Dendritic cell treated with granulocyte-macrophage colony-stimulating factor and Interleukin-4, amounts not matched to agents 40 ng/mL and 50 ng/mL, for 4 days (primary cell): ENCODE results near the gene GCSAM.
A peak's percentile ranks its signal among the peaks of the same experiment; 100 is the strongest.

ENCODE experiments used
- H3K27ac Mint-ChIP-seq: one replicate; pipeline ENCODE4 v1.8.0; 2022; ENCODE audit warnings: mild to moderate bottlenecking, mixed read lengths
- H3K27me3 Mint-ChIP-seq: one replicate; pipeline ENCODE4 v1.8.0; 2022; ENCODE audit warnings: mild to moderate bottlenecking, mixed read lengths
- H3K36me3 Mint-ChIP-seq: one replicate; pipeline ENCODE4 v1.8.0; 2022; ENCODE audit warnings: low read depth, mixed read lengths
- H3K4me1 Mint-ChIP-seq: one replicate; pipeline ENCODE4 v1.8.0; 2022; ENCODE audit warnings: low read depth, mixed read lengths
- H3K4me3 Mint-ChIP-seq: one replicate; pipeline ENCODE4 v1.8.0; 2022; ENCODE audit warnings: mild to moderate bottlenecking, moderate library complexity, mixed read lengths
- H3K9me3 Mint-ChIP-seq: one replicate; pipeline ENCODE4 v1.8.0; 2022; ENCODE audit warnings: mixed read lengths
- intact Hi-C: fragments of 100-400 bp; cut with micrococcal nuclease; formaldehyde crosslinking; loops from one replicate; pipeline ENCODE4 v1.15.0; 2022

The GCSAM gene

DNA sequence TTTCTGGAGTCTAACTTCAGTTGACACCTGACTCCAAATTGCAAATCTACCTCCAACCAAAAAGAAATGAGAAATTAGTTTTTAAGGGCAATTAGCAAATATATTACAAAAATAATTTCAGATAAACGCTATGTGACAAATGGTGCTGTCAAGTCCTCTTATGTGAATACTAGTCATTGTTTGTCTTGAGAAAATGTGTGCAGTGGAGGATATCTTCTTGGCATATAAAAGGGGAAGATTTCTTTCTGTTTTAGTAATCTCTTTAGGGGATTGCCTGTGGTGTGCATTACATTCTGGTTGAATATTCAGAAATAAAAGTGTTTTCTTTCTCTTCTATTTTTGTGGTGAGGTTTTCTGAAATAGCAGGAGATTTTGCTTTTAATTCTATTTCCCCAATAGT lies 3.0 kb upstream of the GCSAM start:
- Mint-ChIP-seq H3K36me3 (no peaks in the 10 kb centered on the region), H3K27ac (no peak overlapping the region), H3K4me3 (no peak overlapping the region), H3K27me3 (no peaks in the 10 kb centered on the region), H3K4me1 (peaks cover 33% of the 10 kb centered on the region), H3K9me3 (no peaks in the 10 kb centered on the region)
- intact Hi-C loops = loop anchor here (5.0 kb wide), 2 partner anchors 381 to 396 kb away; no protein-coding TSS in a partner anchor

DNA sequence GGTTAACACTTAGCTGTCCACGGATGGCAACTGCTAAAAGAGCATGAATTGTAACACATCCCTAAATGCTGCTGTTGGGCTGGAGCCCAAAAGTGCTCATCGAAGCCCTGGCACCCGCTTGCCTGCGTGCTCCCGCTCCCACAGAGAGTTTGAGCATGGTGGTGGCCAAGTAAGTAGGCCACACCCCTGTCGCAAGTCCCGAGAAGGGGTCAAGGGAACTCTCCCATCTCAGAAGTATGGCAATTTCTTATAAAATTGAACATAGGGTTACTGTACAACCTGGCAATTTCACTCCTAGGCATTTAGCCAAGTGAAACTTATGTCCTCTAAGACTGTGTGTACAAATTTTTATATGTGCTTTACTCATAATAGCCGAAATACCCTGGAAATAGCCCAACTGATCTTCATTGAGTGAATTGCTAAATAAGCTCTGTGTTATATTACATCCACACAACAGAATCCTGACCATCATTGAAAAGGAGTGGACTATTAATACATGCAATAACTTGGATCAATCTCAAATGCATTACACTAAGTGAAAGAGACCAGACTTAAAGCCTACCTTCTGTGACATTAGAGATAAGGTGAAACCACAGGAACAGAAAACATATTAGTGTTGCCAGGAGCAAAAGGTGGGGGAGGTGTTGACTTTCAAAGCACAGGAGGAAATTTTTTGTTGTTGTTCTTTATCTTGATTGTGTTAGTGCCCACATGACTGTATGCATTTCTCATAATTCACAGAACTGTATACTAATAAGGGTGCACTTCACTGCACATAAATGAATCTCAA lies 1.5 kb upstream of the GCSAM start:
- H3K36me3 Mint-ChIP-seq = no peaks in the 10 kb centered on the region
- H3K27me3 Mint-ChIP-seq = no peaks in the 10 kb centered on the region
- H3K9me3 Mint-ChIP-seq = no peaks in the 10 kb centered on the region
- H3K27ac Mint-ChIP-seq = no peak overlapping the region
- peaks cover 34% of the 10 kb centered on the region for H3K4me1 Mint-ChIP-seq
- no peak overlapping the region for H3K4me3 Mint-ChIP-seq
- intact Hi-C loops = loop anchor here (5.0 kb wide), 2 partner anchors 383 to 398 kb away; no protein-coding TSS in a partner anchor

DNA sequence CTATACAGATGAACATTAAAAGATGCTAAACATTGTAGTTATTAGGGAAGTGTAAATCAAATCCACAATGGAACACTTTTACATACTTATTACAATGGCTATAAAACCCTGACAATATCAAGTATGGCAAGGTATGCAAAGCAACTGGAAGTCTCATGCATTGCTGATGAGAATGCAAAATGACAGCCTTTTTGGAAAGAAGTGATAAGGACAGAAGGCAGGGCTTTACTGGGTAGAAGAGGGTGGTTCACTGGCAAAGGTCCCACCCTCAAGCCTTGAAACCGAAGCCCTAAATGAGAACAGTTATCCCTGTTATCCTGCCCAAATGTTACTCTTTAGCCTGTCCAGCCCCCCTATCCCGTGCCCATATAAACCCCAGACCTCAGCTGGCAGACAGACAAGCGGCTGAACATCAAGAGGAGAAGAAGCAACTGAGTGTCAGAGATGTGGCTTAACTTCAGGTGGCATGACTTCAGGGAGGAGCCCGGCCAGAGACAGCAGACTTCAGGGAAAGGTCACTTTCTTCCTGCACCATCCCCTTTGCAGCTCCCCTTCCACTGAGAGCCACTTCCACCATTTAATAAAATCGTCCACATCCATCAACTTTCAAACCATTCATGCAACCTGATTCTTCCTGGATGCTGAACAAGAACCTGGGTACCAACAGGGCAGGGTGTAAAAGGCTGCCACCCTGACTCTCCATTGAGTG lies 732 bp upstream of the GCSAM start:
- Mint-ChIP-seq H3K4me3 (no peak overlapping the region), H3K9me3 (no peaks in the 10 kb centered on the region), H3K27ac (peak overlapping the region; percentile 77), H3K36me3 (no peaks in the 10 kb centered on the region), H3K27me3 (no peaks in the 10 kb centered on the region), H3K4me1 (peaks cover 42% of the 10 kb centered on the region)
- intact Hi-C loops = no loop called here

DNA sequence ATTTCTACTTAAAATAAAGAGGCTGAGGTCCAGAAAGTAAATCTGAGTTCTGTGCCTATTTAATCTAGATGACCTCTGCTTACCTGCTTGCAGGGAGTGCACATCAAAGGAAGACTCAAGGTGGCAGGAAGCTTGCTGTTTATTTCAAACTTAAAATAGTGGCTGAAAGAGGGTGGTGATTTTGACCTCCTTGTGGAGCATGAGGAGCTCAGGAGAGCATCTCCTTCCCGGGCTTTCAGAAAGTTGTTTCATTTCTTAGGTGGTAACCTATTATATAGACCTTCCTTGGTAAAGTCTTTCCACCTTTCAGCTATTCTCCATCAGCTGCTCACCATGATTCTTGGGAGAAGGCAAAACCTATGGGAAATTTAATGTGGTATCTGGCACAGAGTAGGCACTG lies 494 bp downstream of the GCSAM start:
- Mint-ChIP-seq H3K4me1 (peaks cover 36% of the 10 kb centered on the region), H3K36me3 (no peaks in the 10 kb centered on the region), H3K4me3 (no peak overlapping the region), H3K9me3 (no peaks in the 10 kb centered on the region), H3K27ac (peak overlapping the region; percentile 77), H3K27me3 (no peaks in the 10 kb centered on the region)
- intact Hi-C loops = no loop called here

DNA sequence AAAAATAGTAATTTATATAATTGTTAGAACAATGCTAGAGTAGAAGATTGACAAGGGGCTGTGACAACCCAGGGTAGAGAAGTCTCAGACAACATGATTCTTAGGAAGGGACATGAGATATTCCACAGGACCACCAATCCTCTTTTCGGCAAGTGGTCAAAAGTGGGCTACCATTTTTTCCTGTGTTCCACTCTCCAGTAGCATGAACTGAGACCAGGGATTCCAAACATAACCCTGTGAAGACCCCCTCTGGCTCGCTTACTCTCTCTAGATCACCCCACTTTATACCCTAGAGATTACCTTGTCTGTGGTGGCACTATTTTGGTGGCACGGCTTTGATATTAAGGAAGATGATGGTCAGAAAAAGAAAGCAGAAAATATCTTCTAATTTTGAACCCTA lies 960 bp downstream of the GCSAM start:
- H3K9me3 Mint-ChIP-seq = no peaks in the 10 kb centered on the region
- no peaks in the 10 kb centered on the region for H3K36me3 Mint-ChIP-seq
- H3K27ac Mint-ChIP-seq = no peak overlapping the region
- intact Hi-C loops = no loop called here
- no peaks in the 10 kb centered on the region for H3K27me3 Mint-ChIP-seq
- H3K4me1 Mint-ChIP-seq = peaks cover 31% of the 10 kb centered on the region
- H3K4me3 Mint-ChIP-seq = no peak overlapping the region

DNA sequence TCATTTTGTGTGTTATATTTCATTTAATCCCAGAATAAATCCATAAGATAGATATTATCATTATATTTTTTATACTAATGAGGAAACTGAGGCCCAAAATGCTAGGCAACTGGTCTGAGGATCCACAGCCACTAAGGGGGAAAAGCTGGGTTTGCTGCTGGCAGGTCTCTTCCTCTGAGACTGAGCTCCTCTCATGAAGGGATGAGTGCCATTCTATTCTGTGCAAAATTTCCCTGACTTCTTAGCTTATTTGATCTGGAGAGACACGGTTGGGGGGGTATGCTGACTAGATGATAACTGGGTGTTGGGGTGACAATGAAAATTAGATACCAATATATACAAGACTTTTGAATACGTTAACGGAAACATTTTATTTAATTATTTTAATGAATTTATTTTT lies 1.9 kb downstream of the GCSAM start:
- Mint-ChIP-seq H3K4me3 (no peak overlapping the region), H3K9me3 (no peaks in the 10 kb centered on the region), H3K4me1 (peaks cover 35% of the 10 kb centered on the region), H3K36me3 (no peaks in the 10 kb centered on the region), H3K27me3 (no peaks in the 10 kb centered on the region), H3K27ac (no peak overlapping the region)
- intact Hi-C loops = no loop called here

DNA sequence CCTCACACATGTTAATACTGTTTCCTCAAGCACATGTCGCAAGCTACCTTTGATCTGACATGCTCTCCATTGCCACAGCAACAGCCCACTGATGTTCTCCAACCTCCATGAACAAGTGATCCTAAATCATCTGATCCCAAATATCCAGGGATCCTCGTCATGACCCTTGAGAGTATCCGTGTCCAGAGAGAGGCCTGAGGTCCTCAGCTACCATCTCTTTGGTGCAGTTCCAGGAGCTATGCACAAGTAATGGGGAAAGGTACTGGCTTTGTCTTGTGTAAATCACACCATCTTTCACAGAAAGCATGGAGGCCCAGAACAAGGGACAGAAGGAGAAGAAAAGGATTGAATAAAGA lies 2.4 kb downstream of the GCSAM start:
- H3K27ac Mint-ChIP-seq = no peak overlapping the region
- H3K27me3 Mint-ChIP-seq = no peaks in the 10 kb centered on the region
- no peaks in the 10 kb centered on the region for H3K36me3 Mint-ChIP-seq
- peaks cover 36% of the 10 kb centered on the region for H3K4me1 Mint-ChIP-seq
- H3K4me3 Mint-ChIP-seq = no peak overlapping the region
- intact Hi-C loops = no loop called here
- H3K9me3 Mint-ChIP-seq = no peaks in the 10 kb centered on the region

DNA sequence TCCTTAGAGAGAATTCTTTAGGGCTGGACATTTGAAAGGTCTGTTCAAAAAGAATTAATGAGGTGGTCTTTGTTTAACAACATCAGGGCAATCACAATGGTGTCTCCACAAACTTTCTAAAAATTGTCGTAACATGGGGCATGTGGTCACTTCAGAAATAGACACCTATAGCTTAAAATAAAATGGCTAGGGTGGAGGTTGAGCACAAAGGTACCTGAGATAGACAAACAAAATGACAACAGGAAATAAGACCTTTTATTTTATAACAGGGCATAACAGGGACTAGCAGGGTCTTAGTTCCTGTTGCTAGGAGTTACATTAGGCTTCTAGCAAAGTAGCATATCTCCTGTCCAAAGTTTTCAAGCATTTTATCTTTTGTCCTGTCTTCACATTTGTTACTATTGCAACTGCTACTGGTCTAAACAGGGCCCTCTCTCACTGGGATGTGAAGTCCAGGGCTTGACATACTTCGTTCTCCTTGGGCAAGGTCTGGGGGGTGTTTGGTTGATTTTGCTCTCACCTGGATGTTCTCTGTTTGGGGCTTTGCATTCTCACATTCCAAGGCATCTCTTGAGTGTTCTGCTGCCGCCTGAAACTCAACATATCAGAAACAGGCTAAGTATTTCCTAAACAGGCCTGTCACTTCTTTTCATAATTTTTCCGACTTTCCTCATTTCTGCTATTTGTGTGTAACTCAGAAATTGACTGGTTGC lies 3.0 kb downstream of the GCSAM start:
- no peaks in the 10 kb centered on the region for H3K36me3 Mint-ChIP-seq
- peaks cover 36% of the 10 kb centered on the region for H3K4me1 Mint-ChIP-seq
- H3K4me3 Mint-ChIP-seq = no peak overlapping the region
- no peaks in the 10 kb centered on the region for H3K27me3 Mint-ChIP-seq
- H3K27ac Mint-ChIP-seq = no peak overlapping the region
- intact Hi-C loops = no loop called here
- H3K9me3 Mint-ChIP-seq = no peaks in the 10 kb centered on the region

DNA sequence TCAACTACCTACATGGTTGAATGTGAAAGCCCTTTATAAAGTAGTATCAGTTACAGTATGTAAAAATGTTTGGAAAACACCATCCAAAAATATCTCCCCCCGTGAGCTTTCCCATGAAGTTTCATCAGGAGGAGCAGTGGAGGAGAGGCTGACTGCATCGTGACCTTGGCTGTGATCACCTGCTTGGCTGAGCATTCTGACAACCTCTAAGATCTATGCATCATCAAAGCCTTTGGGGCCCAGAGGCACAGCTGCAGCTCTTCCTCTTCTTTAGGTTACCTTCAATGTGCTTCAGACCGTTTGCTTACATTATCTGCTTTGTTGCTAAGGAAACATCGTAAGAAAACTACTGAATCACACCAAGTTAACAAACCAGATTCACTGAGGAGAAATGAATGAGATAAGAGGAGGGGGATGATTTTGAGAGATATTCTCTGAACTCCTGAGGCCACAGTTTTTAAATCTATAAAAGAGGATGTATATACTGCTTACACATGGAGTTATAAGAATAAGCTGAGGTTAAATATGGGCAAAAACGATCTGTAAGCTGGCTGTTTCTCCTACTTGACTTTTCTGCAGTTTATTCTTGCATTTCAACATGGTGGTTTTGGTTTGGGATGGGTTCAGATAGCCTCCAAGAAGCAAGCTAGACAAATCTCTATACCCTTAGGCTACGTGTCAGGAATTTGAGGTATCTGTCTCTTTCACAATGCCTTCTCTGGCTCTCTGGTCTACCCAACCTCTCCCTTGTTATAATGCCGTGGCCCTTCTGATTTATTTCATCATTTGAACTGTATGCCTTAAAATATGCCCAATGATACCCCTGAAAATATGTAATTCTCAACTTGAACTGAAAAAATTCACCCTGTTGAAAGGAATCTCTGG lies 4.0 kb downstream of the GCSAM start:
- intact Hi-C loops = no loop called here
- Mint-ChIP-seq H3K27me3 (no peaks in the 10 kb centered on the region), H3K36me3 (no peaks in the 10 kb centered on the region), H3K4me3 (no peak overlapping the region), H3K27ac (peak overlapping the region; percentile 31), H3K4me1 (peaks cover 34% of the 10 kb centered on the region), H3K9me3 (no peaks in the 10 kb centered on the region)

DNA sequence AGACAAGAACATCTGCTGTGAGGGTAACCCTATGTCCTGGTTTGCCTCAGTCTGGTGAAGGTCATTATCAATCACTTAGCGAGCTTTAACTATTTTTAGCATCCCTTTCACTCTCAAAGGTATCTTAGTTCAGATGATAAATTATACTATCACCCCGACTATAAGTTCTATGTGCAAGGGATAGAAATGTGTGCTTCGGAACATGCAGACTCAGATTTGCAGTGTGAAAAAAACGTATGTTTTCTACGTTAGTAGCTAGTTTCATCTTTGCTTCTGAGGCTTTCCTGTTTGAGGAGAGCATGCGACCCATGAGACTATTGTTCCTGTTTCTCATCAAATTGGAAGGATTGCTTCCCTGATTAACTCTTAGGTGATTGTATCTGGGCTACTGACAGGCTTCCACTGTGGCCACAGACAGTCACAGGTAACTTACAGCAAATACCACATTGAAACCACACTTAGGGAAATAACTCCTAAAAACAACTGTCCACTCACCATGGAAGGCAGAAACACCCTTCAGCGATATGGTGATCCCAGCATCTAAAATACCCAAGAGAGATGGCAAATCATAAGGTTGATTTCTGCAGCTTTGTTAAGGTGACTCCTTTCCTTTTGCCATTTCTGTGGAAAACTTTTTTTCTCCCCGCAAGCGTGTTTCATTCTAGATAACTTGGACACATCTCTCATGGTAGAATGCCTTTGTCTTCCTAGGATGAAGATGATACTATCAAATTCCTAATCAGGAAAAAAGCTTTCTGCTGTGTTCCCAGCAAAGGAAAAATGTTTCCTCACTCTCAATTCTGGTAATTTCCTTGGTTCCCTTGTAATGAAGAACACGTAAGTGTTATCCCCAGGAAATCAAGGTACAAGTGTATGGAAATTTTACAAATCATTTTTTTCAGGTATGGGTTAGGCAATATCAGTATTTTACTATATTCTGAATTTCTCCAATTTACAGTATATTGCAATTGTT lies 5.2 kb downstream of the GCSAM start:
- Mint-ChIP-seq H3K9me3 (no peaks in the 10 kb centered on the region), H3K4me3 (no peak overlapping the region), H3K27ac (no peak overlapping the region), H3K27me3 (no peaks in the 10 kb centered on the region), H3K4me1 (peaks cover 22% of the 10 kb centered on the region), H3K36me3 (no peaks in the 10 kb centered on the region)
- intact Hi-C loops = no loop called here

DNA sequence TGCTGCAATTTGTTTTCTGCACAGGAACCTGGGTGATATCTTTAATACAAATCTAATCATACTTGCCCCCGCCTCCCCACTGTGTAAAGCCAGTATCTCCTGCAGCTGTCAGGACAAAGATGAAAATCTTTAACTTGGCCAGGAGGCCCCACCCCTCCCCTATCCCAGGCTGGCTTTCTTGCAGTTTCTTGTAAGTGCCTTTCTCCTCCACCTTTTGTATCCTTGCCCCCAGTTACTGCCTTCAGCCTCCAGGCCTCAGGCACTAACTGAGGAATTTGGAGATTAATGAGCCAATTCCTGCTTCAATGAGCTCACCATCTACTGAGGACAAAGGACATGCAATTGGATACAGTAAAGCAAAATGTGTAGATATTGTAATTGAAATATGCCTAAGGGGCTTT lies 6.5 kb downstream of the GCSAM start:
- Mint-ChIP-seq H3K36me3 (no peaks in the 10 kb centered on the region), H3K4me1 (peaks cover 20% of the 10 kb centered on the region), H3K27ac (peak overlapping the region; percentile 65), H3K9me3 (no peaks in the 10 kb centered on the region), H3K4me3 (no peak overlapping the region), H3K27me3 (no peaks in the 10 kb centered on the region)
- intact Hi-C loops = no loop called here

DNA sequence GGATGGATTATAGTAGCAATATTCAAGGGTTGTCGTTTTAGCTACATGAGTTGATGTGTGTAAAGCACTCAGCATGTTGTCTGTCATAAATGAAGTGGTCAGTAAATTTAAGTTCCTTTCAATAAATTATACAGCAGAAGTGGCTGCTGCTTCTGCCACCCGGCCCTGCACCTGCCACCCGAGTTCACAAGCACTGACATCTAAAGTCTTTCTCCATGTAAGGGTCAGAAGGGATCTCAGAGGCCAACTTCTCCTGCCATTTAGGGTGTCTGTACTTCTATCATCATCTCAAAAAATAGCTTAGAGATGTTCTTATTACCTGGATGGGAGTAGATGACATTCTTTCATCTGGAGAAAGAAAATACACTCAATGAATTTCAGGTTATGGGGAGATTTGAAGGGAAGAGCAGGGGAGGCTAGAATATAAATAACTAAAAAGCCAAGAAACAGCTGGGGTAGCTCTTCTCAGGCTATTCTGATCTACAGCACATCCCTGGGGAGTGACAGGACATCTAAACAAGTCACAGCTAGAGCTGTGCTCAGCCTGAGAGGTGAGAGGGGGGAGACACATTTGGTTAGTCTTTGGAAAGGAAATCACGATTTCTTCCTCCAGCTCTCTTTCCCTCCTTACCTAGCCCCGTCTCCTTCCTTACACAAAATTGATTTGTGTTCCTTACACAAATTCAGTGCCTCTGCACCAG lies 8.0 kb downstream of the GCSAM start:
- peaks cover 27% of the 10 kb centered on the region for H3K4me1 Mint-ChIP-seq
- H3K36me3 Mint-ChIP-seq = no peaks in the 10 kb centered on the region
- H3K27ac Mint-ChIP-seq = no peak overlapping the region
- no peaks in the 10 kb centered on the region for H3K9me3 Mint-ChIP-seq
- no peaks in the 10 kb centered on the region for H3K27me3 Mint-ChIP-seq
- H3K4me3 Mint-ChIP-seq = no peak overlapping the region
- intact Hi-C loops = no loop called here
